Endothelial cell of umbilical vein (primary cell): Measurements from ENCODE around the gene KCNA2. TPM values are rescaled to one million over a fixed set of nuclear protein-coding genes. Genes with fewer than 3 reads are reported as not detected.

Experiments used
- BruUV-seq: library from RNA; stranded (reverse); fragments of 400-500 nt; replicated peaks from 2 replicates; lab custom pipeline; 2021; lab: Mats Ljungman, UMichigan
- CTCF ChIA-PET: fragments of 300-600, 350-600 bp; sonication (Branson Sonifier 250); formaldehyde crosslinking; loops from one replicate; lab custom pipeline; 2021; ENCODE audit warnings: antibody characterized with exemption, inconsistent platforms; lab: Charles Lee
- POLR2A ChIA-PET: fragments of 300-600, 350-600 bp; sonication (Branson Sonifier 250); formaldehyde crosslinking; loops from one replicate; lab custom pipeline; 2021; ENCODE audit warnings: antibody characterized with exemption, inconsistent platforms; lab: Charles Lee
- DNase-seq: peaks from one replicate; pipeline ENCODE4 v3.0.0-alpha.2; 2011; ENCODE audit warnings: low read depth, low spot score
- FAIRE-seq: peaks from 2 replicates; lab custom pipeline; 2011; peaks lifted over from hg19 to GRCh38; lab: Jason Lieb, UNC
- H2AFZ ChIP-seq: 2 replicates; pipeline ENCODE4 v1.6.0; 2012; ENCODE audit warnings: low read depth, low read length, control low read depth, inconsistent platforms
- H3K27ac ChIP-seq: 2 replicates; pipeline ENCODE4 v1.5.1; 2011; ENCODE audit warnings: low read depth, mild to moderate bottlenecking, control low read depth, low read length, moderate library complexity; ENCODE audit not compliant: insufficient read depth
- H3K27me3 ChIP-seq, 2 experiments: 2 replicates each; pipeline versions ENCODE4 v1.6.0 to v1.6.1; 2011; ENCODE audit warnings: low read length in 2 of 2, mixed read lengths in 1 of 2; ENCODE audit not compliant: control insufficient read depth in 2 of 2, insufficient read depth in 2 of 2
- H3K36me3 ChIP-seq, 2 experiments: 2 replicates in 1 of 2; 3 replicates in 1 of 2; pipeline ENCODE4 v1.5.1; 2011; ENCODE audit warnings: low read length in 2 of 2, mild to moderate bottlenecking in 1 of 2, moderate library complexity in 1 of 2; ENCODE audit not compliant: control insufficient read depth in 2 of 2, insufficient read depth in 2 of 2; ENCODE audit errors: extremely low read depth in 1 of 2
- H3K4me1 ChIP-seq: 3 replicates; pipeline ENCODE4 v1.5.1; 2011; ENCODE audit warnings: mild to moderate bottlenecking, low read length; ENCODE audit not compliant: control insufficient read depth, insufficient read depth; ENCODE audit errors: extremely low read depth
- H3K4me2 ChIP-seq: 2 replicates; pipeline ENCODE4 v1.6.1; 2011; ENCODE audit warnings: low read length, control low read depth, mixed read lengths; ENCODE audit not compliant: insufficient read depth
- H3K4me3 ChIP-seq, 3 experiments: fragments of 200-600 bp in 1 of 3; sonication (generic), shearing (Covaris generic) in 1 of 3; replicated peaks in 1 of 3; 2 replicates each; pipeline ENCODE4 v1.5.1; 2011 to 2016; ENCODE audit warnings: control low read depth in 3 of 3, low read length in 3 of 3, mild to moderate bottlenecking in 2 of 3, inconsistent platforms in 1 of 3, low read depth in 1 of 3, moderate library complexity in 1 of 3; ENCODE audit not compliant: insufficient read depth in 1 of 3
- H3K79me2 ChIP-seq: 2 replicates; pipeline ENCODE4 v1.6.0; 2012; ENCODE audit warnings: low read length, inconsistent platforms; ENCODE audit not compliant: control insufficient read depth, insufficient read depth
- H3K9ac ChIP-seq: replicated peaks from 2 replicates; pipeline ENCODE3; 2011; ENCODE audit warnings: low read length, control low read depth; ENCODE audit not compliant: insufficient read depth; ENCODE audit errors: extremely low read depth
- H3K9me1 ChIP-seq: replicated peaks from 3 replicates; pipeline ENCODE4 v1.6.0; 2011; ENCODE audit warnings: mild to moderate bottlenecking, low read length; ENCODE audit not compliant: control insufficient read depth, insufficient read depth; ENCODE audit errors: extremely low read depth
- H3K9me3 ChIP-seq: replicated peaks from 2 replicates; pipeline ENCODE4 v1.5.1; 2012; ENCODE audit warnings: low read length, inconsistent platforms; ENCODE audit not compliant: control insufficient read depth, insufficient read depth
- H4K20me1 ChIP-seq: replicated peaks from 2 replicates; pipeline ENCODE3; 2011; ENCODE audit warnings: mild to moderate bottlenecking, low read length; ENCODE audit not compliant: control insufficient read depth, insufficient read depth; ENCODE audit errors: extremely low read depth
- EZH2 ChIP-seq: IDR thresholded peaks from 2 replicates; pipeline ENCODE4 v1.6.1; 2012; ENCODE audit warnings: borderline replicate concordance, low read depth, mild to moderate bottlenecking, moderate library complexity, low read length, inconsistent platforms; ENCODE audit not compliant: severe bottlenecking
- FOS ChIP-seq: IDR thresholded peaks from 2 replicates; pipeline ENCODE4 v1.6.1; 2011; ENCODE audit warnings: mild to moderate bottlenecking, low read length, moderate library complexity, borderline replicate concordance; ENCODE audit not compliant: insufficient read depth
- GATA2 ChIP-seq: IDR thresholded peaks from 2 replicates; pipeline ENCODE4 v1.7.0; 2011; ENCODE audit warnings: low read depth, mild to moderate bottlenecking, moderate library complexity, mixed read lengths, low read length; ENCODE audit not compliant: insufficient read length, insufficient read depth
- JUN ChIP-seq: IDR thresholded peaks from 2 replicates; pipeline ENCODE4 v1.6.1; 2011; ENCODE audit warnings: borderline replicate concordance, low read depth; ENCODE audit not compliant: insufficient read length, insufficient read depth
- MAX ChIP-seq: IDR thresholded peaks from 2 replicates; pipeline ENCODE4 v1.6.1; 2011; ENCODE audit not compliant: insufficient read depth, insufficient read length
- MYC ChIP-seq: IDR thresholded peaks from one replicate; pipeline ENCODE4 v1.6.1; 2011; ENCODE audit warnings: mild to moderate bottlenecking, low read depth, low read length
- POLR2A ChIP-seq: IDR thresholded peaks from 2 replicates; pipeline ENCODE4 v1.6.1; 2012; ENCODE audit warnings: low read depth, mild to moderate bottlenecking, control low read depth, low read length
- POLR2AphosphoS5 ChIP-seq: IDR thresholded peaks from 2 replicates; pipeline ENCODE4 v1.6.1; 2012; ENCODE audit warnings: low read depth, mild to moderate bottlenecking, control low read depth, low read length, moderate library complexity; ENCODE audit not compliant: insufficient read depth
- dilution Hi-C: fragments of 300-500 bp; cut with MboI; formaldehyde crosslinking; loops from one replicate; pipeline ENCODE4 v1.15.0; 2019; ENCODE audit warnings: low sequenced_read_pairs; ENCODE audit not compliant: extremely low pct_ligation_motif_present
- intact Hi-C: fragments of 100-400 bp; cut with micrococcal nuclease; formaldehyde crosslinking; loops from one replicate; pipeline ENCODE4 v1.10.0; 2022
- polyA plus RNA-seq, 4 experiments: library from polyadenylated mRNA; depleted of rRNA in 3 of 4; stranded (reverse) in 3 of 4; unstranded in 1 of 4; fragments of >200 nt; gene quantifications; 2 replicates each; pipeline versions ENCODE4 v1.2.1 to v1.2.3, GENCODE V29; 2011 to 2012; ENCODE audit warnings: missing spikeins in 1 of 4
- total RNA-seq: library from RNA; stranded (reverse); gene quantifications from 2 replicates; pipeline ENCODE4 v1.2.3, GENCODE V29; 2021
- TF ChIP-seq, protein P1 (sequence below), 2 donors: IDR thresholded peaks; 1 replicate in 1 of 2; 2 replicates in 1 of 2; pipeline ENCODE4 v1.5.1; 2011; ENCODE audit warnings: low read length in 2 of 2, mild to moderate bottlenecking in 2 of 2, moderate library complexity in 2 of 2, control low read depth in 1 of 2, inconsistent platforms in 1 of 2, low read depth in 1 of 2; ENCODE audit not compliant: insufficient read depth in 1 of 2; ENCODE audit errors: extremely low read depth in 1 of 2

KCNA2 gene
- total and polyA plus RNA-seq, 2 donors (not counting 3 experiments of a cell fraction or from before 2014, with no cell fraction given), result not detected

DNA sequence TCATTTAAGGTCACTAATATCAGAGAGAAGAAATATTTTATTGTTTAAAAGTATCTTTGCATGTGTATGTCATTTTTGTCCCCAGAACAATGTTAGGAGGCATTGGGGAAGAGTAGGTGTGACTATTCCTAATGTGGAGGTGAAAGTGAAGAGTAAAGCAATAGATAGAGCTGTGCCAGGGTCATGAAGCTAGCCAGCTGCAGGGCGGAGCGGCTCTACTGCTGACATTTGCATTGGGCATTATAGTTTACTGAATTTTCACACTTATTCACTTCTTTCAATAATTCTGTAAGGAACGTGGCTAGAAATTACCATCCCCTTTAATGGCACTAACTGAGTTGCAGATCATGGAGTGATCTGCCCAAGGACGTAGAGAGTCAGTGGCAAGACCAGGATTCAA is 35.3 kb downstream of the KCNA2 start:
- no peaks in the 10 kb centered on the region for H3K9me3 ChIP-seq
- ChIA-PET POLR2A (no interaction called here), CTCF (interaction anchor here (1.8 kb wide), 1 partner anchor 15 kb away, joined by 4 read pairs; no protein-coding TSS in a partner anchor)
- H3K36me3 ChIP-seq, result no peaks in the 10 kb centered on the region
- BruUV-seq, result no TSS peak
- H3K4me3 ChIP-seq, result no peak overlapping the region
- DNase-seq, result no peak
- H3K4me1 ChIP-seq, result no peaks in the 10 kb centered on the region
- dilution Hi-C loops, result no loop called here
- H3K79me2 ChIP-seq, result no peaks in the 10 kb centered on the region
- no peak overlapping the region for H3K4me2 ChIP-seq
- no peak for FAIRE-seq
- H2AFZ ChIP-seq, result no peak overlapping the region
- no peaks in the 10 kb centered on the region for H3K27me3 ChIP-seq
- no peak overlapping the region for H3K9ac ChIP-seq
- H4K20me1 ChIP-seq, result no peaks in the 10 kb centered on the region
- intact Hi-C loops, result no loop called here
- H3K27ac ChIP-seq, result no peak overlapping the region
- no peaks in the 10 kb centered on the region for H3K9me1 ChIP-seq
- TF ChIP-seq GATA2, result no peak
- no peak for TF ChIP-seq JUN
- no peak for TF ChIP-seq EZH2
- no peak for TF ChIP-seq POLR2A
- no peak for TF ChIP-seq FOS
- TF ChIP-seq, protein P1, sequence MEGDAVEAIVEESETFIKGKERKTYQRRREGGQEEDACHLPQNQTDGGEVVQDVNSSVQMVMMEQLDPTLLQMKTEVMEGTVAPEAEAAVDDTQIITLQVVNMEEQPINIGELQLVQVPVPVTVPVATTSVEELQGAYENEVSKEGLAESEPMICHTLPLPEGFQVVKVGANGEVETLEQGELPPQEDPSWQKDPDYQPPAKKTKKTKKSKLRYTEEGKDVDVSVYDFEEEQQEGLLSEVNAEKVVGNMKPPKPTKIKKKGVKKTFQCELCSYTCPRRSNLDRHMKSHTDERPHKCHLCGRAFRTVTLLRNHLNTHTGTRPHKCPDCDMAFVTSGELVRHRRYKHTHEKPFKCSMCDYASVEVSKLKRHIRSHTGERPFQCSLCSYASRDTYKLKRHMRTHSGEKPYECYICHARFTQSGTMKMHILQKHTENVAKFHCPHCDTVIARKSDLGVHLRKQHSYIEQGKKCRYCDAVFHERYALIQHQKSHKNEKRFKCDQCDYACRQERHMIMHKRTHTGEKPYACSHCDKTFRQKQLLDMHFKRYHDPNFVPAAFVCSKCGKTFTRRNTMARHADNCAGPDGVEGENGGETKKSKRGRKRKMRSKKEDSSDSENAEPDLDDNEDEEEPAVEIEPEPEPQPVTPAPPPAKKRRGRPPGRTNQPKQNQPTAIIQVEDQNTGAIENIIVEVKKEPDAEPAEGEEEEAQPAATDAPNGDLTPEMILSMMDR (IDR thresholded peaks at IDR 0.05; ENCODE audit: extremely low read depth in 1 of 2, insufficient read depth in 1 of 2, low read depth in 1 of 2, low read length in 2 of 2), result no peak
- no peak for TF ChIP-seq MAX
- TF ChIP-seq MYC, result no peak
- no peak for TF ChIP-seq POLR2AphosphoS5
